Spleen (tissue), 7 donors: ENCODE data around the gene PFKP.

Source experiments
- POLR2A ChIP-seq, 3 donors: fragments of 450-650 bp; IDR thresholded peaks; one replicate each; pipeline ENCODE4 v1.5.1; 2017; ENCODE audit warnings: antibody characterized with exemption in 3 of 3, mild to moderate bottlenecking in 1 of 3
- TF ChIP-seq, protein P1 (sequence below), 11 experiments: fragments of 200-600 bp in 7 of 11; fragments of 450-650 bp in 4 of 11; sonication (generic) in 4 of 11; IDR thresholded peaks in 8 of 11; conservative IDR thresholded peaks in 3 of 11; 1 replicate in 7 of 11; 2 replicates in 4 of 11; pipeline versions ENCODE4 v1.4.0 to v1.8.0; 2016 to 2021; ENCODE audit warnings: antibody characterized with exemption in 11 of 11, inconsistent platforms in 4 of 11, mild to moderate bottlenecking in 1 of 11
- donor health status: DM: no; HTN: no; CAD: no; lungs with moderate emphysema.
- donor health status: DM: no; HTN: no; CAD: no.
- donor health status: DM: no; HTN: no; CAD: no.

DNA sequence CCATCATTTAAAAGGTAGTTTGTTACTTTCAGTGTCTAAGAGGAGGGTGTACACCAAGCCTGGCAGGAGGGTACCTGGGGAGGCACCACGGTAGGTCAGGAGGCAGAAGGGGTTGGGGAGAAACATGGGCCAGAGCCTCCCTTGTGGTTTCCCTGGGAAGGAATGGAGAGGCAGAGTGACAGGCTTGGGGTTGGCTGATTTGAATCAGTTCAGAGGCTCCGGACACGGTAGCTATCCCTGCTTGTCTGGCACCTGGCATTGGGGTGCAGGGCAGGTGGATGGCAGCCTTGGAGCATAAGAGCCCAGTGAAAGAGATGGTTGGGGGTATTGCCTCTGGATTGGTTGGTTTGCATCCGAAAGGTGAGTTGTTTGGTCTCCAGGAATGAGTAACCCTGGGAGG, 30.2 kb upstream of the PFKP start:
- no peak for TF ChIP-seq POLR2A (IDR thresholded peaks at IDR 0.05)
- TF ChIP-seq, protein P1, sequence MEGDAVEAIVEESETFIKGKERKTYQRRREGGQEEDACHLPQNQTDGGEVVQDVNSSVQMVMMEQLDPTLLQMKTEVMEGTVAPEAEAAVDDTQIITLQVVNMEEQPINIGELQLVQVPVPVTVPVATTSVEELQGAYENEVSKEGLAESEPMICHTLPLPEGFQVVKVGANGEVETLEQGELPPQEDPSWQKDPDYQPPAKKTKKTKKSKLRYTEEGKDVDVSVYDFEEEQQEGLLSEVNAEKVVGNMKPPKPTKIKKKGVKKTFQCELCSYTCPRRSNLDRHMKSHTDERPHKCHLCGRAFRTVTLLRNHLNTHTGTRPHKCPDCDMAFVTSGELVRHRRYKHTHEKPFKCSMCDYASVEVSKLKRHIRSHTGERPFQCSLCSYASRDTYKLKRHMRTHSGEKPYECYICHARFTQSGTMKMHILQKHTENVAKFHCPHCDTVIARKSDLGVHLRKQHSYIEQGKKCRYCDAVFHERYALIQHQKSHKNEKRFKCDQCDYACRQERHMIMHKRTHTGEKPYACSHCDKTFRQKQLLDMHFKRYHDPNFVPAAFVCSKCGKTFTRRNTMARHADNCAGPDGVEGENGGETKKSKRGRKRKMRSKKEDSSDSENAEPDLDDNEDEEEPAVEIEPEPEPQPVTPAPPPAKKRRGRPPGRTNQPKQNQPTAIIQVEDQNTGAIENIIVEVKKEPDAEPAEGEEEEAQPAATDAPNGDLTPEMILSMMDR (IDR thresholded peaks at IDR 0.05 in 8 of 11, conservative IDR thresholded peaks at IDR 0.05 in 3 of 11): no peak
